ENCODE measurements around the gene TFPT.
"Not testable (repeated sequence)": the region's sequence is repeated elsewhere in the genome, so short reads cannot be mapped to it uniquely, and the experiment has no call there.

The TFPT gene

GRCh38 chr19:54114340-54115108 lies 933 bp downstream of the TFPT start:
- no peak for DNase-seq (ENCODE audit: low read depth)

- DNase-seq (ENCODE audit: low read depth) = no peak
Measured at GRCh38 chr19:54109651-54110050, 5.8 kb downstream of the TFPT start.

- DNase-seq (ENCODE audit: low read depth) = no peak
Measured at GRCh38 chr19:54108496-54108895, 7.0 kb downstream of the TFPT start.

- DNase-seq (ENCODE audit: low read depth) = no peak
Measured at GRCh38 chr19:54107876-54108490, 7.5 kb downstream of the TFPT start.

- no peak for DNase-seq (ENCODE audit: low read depth)
Measured at GRCh38 chr19:54106716-54107115, 8.7 kb downstream of the TFPT start.

- no peak for DNase-seq (ENCODE audit: low read depth)
Measured at GRCh38 chr19:54105796-54106195, 9.7 kb downstream of the TFPT start.

GRCh38 chr19:54104998-54105715 lies 10.3 kb downstream of the TFPT start:
- no peak for DNase-seq (ENCODE audit: low read depth)

GRCh38 chr19:54102421-54103169 lies 12.9 kb downstream of the TFPT start, which contains the start of gene NDUFA3:
Gene NDUFA3 (plus strand): TSS chr19:54102855. CDS start chr19:54102879, 24 bp downstream.
- peak; percentile 97 for DNase-seq (ENCODE audit: low read depth)

- DNase-seq (ENCODE audit: low read depth) = no peak
Measured at GRCh38 chr19:54100561-54100960, 14.9 kb downstream of the TFPT start, which contains the start of gene OSCAR. Gene OSCAR (minus strand): TSS chr19:54100803. CDS start chr19:54100792, 11 bp downstream.

GRCh38 chr19:54099903-54100255 lies 15.6 kb downstream of the TFPT start:
- not testable (repeated sequence) for DNase-seq (ENCODE audit: low read depth)

GRCh38 chr19:54099190-54099902 lies 16.1 kb downstream of the TFPT start:
- no peak for DNase-seq (ENCODE audit: low read depth)

GRCh38 chr19:54096617-54097106 lies 18.8 kb downstream of the TFPT start:
- no peak for DNase-seq (ENCODE audit: low read depth)

- peak; percentile 37 for DNase-seq (ENCODE audit: low read depth)
Measured at GRCh38 chr19:54095859-54096616, 19.4 kb downstream of the TFPT start.

GRCh38 chr19:54095136-54095858 lies 20.2 kb downstream of the TFPT start:
- no peak for DNase-seq (ENCODE audit: low read depth)

GRCh38 chr19:54094426-54095000 lies 20.9 kb downstream of the TFPT start:
- no peak for DNase-seq (ENCODE audit: low read depth)

GRCh38 chr19:54084410-54084809 lies 31.0 kb downstream of the TFPT start:
- no peak for DNase-seq (ENCODE audit: low read depth)

GRCh38 chr19:54081032-54081431 lies 34.4 kb downstream of the TFPT start, which contains the start of gene TARM1:
Gene TARM1 (minus strand): TSS chr19:54081365. CDS start chr19:54081340, 25 bp downstream.
- no peak for DNase-seq (ENCODE audit: low read depth)

GRCh38 chr19:54077334-54077733 lies 38.1 kb downstream of the TFPT start:
- no peak for DNase-seq (ENCODE audit: low read depth)

- DNase-seq (ENCODE audit: low read depth) = no peak
Measured at GRCh38 chr19:54074851-54075250, 40.6 kb downstream of the TFPT start.
